Measurements from ENCODE around the gene COMTD1.

COMTD1 gene

DNA sequence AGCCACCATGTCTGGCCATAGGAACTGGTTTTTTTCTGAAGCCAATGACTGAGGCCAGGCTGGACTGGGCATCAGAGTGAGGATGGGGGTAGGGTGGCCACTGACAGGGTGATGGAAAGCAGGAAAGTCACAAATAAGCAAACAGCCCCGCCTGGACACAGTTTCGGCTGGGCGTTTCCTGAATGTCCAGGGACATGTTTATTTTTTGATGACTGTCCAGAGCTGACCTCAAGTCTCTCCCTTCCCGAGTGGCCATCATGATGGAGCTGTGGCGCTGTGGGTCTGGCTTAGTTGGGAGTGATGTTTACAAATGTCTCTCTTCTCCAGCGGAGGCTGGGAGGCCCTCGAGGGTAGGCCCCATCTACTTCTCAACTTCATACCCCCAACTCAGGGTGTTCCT lies 37.1 kb upstream of the COMTD1 start:
- no peak overlapping the region for H3K4me3 ChIP-seq (replicated peaks; ENCODE audit: low read depth, low read length)
- TF ChIP-seq, protein P1, sequence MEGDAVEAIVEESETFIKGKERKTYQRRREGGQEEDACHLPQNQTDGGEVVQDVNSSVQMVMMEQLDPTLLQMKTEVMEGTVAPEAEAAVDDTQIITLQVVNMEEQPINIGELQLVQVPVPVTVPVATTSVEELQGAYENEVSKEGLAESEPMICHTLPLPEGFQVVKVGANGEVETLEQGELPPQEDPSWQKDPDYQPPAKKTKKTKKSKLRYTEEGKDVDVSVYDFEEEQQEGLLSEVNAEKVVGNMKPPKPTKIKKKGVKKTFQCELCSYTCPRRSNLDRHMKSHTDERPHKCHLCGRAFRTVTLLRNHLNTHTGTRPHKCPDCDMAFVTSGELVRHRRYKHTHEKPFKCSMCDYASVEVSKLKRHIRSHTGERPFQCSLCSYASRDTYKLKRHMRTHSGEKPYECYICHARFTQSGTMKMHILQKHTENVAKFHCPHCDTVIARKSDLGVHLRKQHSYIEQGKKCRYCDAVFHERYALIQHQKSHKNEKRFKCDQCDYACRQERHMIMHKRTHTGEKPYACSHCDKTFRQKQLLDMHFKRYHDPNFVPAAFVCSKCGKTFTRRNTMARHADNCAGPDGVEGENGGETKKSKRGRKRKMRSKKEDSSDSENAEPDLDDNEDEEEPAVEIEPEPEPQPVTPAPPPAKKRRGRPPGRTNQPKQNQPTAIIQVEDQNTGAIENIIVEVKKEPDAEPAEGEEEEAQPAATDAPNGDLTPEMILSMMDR (IDR thresholded peaks at IDR 0.05; ENCODE audit: low read depth, low read length, missing control alignments) = no peak
- no peak for DNase-seq (ENCODE audit: extremely low read depth, low read depth)

DNA sequence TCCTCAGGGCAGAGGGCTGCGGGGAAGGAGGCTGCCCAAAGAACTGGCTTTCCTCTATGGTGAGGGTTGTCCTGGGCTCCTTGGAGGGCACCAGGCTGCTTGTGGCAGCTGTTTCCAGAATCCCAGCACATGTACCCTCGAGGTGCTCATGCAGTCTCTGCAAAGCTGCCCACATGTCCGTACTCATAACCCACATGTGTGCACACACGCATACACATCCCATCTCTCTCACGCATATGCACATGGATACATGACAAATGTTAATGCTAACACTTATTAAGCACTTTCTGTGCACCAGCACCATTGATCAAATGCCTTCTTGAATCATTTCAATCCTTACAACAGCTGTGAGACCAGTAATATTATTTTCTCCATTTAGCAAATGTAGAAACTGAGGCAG lies 36.3 kb upstream of the COMTD1 start:
- TF ChIP-seq, protein P1 (IDR thresholded peaks at IDR 0.05; ENCODE audit: low read depth, low read length, missing control alignments) = no peak
- DNase-seq (ENCODE audit: extremely low read depth, low read depth) = no peak
- no peak overlapping the region for H3K4me3 ChIP-seq (replicated peaks; ENCODE audit: low read depth, low read length)

DNA sequence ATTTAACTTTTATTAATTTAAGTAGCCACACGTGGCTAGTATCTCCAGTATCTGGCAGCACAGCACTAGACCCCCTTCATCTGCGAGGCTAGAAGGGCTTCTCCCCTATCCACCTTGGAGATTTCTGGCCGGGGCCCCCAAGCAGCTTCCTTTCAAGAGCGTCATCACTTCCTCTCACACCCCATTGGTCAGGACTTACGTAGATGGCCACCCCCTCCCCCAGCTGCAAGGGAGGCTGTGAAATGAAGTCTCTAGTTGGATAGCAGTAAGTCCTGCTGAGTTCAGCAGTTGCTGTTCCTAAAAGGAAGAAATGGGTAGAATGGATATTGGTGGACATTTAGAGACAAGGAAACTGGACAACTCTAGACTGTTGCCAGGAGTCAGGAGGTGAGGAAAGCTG lies 33.8 kb upstream of the COMTD1 start:
- no peak for DNase-seq (ENCODE audit: extremely low read depth, low read depth)
- TF ChIP-seq, protein P1 (IDR thresholded peaks at IDR 0.05; ENCODE audit: low read depth, low read length, missing control alignments) = no peak

DNA sequence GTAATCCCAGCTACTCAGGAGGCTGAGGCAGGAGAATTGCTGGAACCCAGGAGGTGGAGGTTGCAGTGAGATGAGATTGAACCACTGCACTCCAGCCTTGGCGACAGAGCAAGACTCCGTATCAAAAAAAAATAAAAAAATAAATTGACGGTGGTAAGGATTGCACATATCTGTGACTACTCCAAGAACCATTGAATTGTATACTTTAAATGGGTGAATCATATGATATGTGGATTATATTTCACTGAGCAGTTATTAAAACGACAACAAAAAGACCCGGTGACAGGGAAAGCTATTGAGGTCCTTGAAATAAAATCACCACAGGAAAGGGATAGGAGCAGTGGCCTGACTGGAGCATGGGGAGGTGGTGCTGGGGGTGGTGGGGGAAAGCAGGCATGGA lies 31.2 kb upstream of the COMTD1 start:
- TF ChIP-seq, protein P1 (IDR thresholded peaks at IDR 0.05; ENCODE audit: low read depth, low read length, missing control alignments) = no peak
- no peak overlapping the region for H3K4me3 ChIP-seq (replicated peaks; ENCODE audit: low read depth, low read length)
- DNase-seq (ENCODE audit: extremely low read depth, low read depth) = no peak

More for the DNA sequence above, 33.8 kb upstream of the COMTD1 start:
- no peak overlapping the region for H3K4me3 ChIP-seq (replicated peaks; ENCODE audit: low read depth, low read length)

DNA sequence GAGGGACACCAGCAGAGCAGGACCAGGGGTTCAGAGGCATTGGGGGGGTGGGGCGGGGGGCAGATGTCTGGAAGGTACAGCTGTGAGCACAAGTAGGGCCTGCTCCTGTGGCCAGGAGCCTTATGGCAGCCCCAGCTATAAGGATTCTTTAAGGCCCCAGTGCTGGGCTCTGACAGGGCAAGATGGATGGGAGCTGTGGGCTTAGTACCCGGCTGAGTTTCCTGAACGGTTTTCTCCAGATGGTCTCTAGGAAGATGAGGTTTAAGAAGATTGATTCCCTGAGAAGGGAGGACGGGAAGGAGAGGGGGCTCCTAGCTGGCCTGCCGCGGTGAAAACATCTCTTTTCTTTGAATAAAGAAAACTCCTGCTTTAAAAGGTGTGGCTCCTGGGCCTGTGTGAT lies 30.1 kb upstream of the COMTD1 start:
- TF ChIP-seq, protein P1 (IDR thresholded peaks at IDR 0.05; ENCODE audit: low read depth, low read length, missing control alignments) = no peak
- DNase-seq (ENCODE audit: extremely low read depth, low read depth) = no peak
- H3K4me3 ChIP-seq (replicated peaks; ENCODE audit: low read depth, low read length) = no peak overlapping the region

DNA sequence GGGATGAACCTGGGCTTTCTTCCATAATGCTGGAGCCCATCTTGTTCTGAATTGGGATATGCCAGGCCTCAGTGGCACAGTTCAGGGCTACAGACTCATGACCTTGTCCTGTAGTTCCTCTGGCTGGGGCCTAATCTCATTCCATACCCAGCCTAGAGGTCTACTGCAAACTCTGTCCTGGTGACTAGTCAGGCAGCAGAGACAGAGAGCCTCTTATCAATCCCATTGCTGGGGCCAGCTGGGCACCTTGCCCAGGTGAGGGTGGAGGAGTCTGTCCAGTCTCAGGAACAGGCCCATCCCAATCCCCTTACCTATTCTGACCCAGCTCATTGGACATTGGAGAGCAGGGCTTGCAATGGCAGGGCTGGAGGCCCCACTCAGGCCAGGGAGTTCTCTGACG lies 28.0 kb upstream of the COMTD1 start:
- no peak for DNase-seq (ENCODE audit: extremely low read depth, low read depth)
- TF ChIP-seq, protein P1 (IDR thresholded peaks at IDR 0.05; ENCODE audit: low read depth, low read length, missing control alignments) = no peak

More for the DNA sequence above, 28.0 kb upstream of the COMTD1 start:
- no peak overlapping the region for H3K4me3 ChIP-seq (replicated peaks; ENCODE audit: low read depth, low read length)

Measured in HFF-Myc (cell line).